Endodermal cell (in vitro differentiated cells): ENCODE measurements around the gene SMG9. TPM values are rescaled to one million over a fixed set of nuclear protein-coding genes. Genes with fewer than 3 reads are reported as not detected.

Experiments used
- DNase-seq: peaks from one replicate; pipeline ENCODE4 v3.0.0-alpha.2; 2017
- H3K27ac ChIP-seq: 2 replicates; pipeline ENCODE4 v1.5.1; 2013; ENCODE audit warnings: mild to moderate bottlenecking, low read depth, low read length, moderate library complexity
- H3K27me3 ChIP-seq: 2 replicates; pipeline ENCODE4 v1.6.1; 2013; ENCODE audit warnings: mild to moderate bottlenecking, low read length, moderate library complexity; ENCODE audit not compliant: insufficient read depth, control insufficient read depth, poor library complexity, severe bottlenecking
- H3K36me3 ChIP-seq: 2 replicates; pipeline ENCODE4 v1.7.0; 2013; ENCODE audit warnings: mild to moderate bottlenecking, low read length, moderate library complexity; ENCODE audit not compliant: control insufficient read depth, insufficient read depth
- H3K4me1 ChIP-seq: one replicate; pipeline ENCODE4 v1.7.0; 2013; ENCODE audit warnings: low read length; ENCODE audit not compliant: control insufficient read depth, insufficient read depth
- H3K4me3 ChIP-seq: 2 replicates; pipeline ENCODE4 v1.5.1; 2013; ENCODE audit warnings: mild to moderate bottlenecking, low read length, moderate library complexity
- H3K9ac ChIP-seq: 2 replicates; pipeline ENCODE4 v1.6.1; 2013; ENCODE audit warnings: mild to moderate bottlenecking, low read length, moderate library complexity; ENCODE audit not compliant: poor library complexity, severe bottlenecking; ENCODE audit errors: extremely low read depth
- H3K9me3 ChIP-seq: 2 replicates; pipeline ENCODE4 v1.6.1; 2013; ENCODE audit warnings: mild to moderate bottlenecking, low read length, moderate library complexity; ENCODE audit not compliant: control insufficient read depth
- H3K27ac Mint-ChIP-seq: 2 replicates; pipeline ENCODE4 v1.8.0; 2020; ENCODE audit warnings: mixed read lengths
- H3K27me3 Mint-ChIP-seq: 2 replicates; pipeline ENCODE4 v1.8.0; 2021; ENCODE audit warnings: mild to moderate bottlenecking, mixed read lengths; ENCODE audit not compliant: insufficient read depth
- H3K36me3 Mint-ChIP-seq: 2 replicates; pipeline ENCODE4 v1.8.0; 2020; ENCODE audit warnings: low read depth, mixed read lengths
- H3K4me1 Mint-ChIP-seq: 2 replicates; pipeline ENCODE4 v1.8.0; 2020; ENCODE audit warnings: mixed read lengths
- H3K4me3 Mint-ChIP-seq: 2 replicates; pipeline ENCODE4 v1.8.0; 2020; ENCODE audit warnings: mild to moderate bottlenecking, moderate library complexity, mixed read lengths
- H3K9me3 Mint-ChIP-seq: 2 replicates; pipeline ENCODE4 v1.8.0; 2020; ENCODE audit warnings: mild to moderate bottlenecking, mixed read lengths
- CTCF ChIP-seq: fragments of 200-600 bp; sonication (generic); conservative IDR thresholded peaks from 2 replicates; pipeline ENCODE4 v1.5.0; 2021; ENCODE audit warnings: antibody characterized with exemption, mild to moderate bottlenecking
- WGBS, 2 experiments: methylation state at CpG; one replicate each; pipeline versions ENCODE4 v1.1.5 to v1.1.7; 2013; ENCODE audit warnings: missing lambda C conversion rate in 2 of 2, mixed read lengths in 1 of 2; ENCODE audit not compliant: insufficient coverage in 1 of 2, insufficient read length in 1 of 2; 5-methylcytosine and 5-hydroxymethylcytosine counted together
- total RNA-seq, 2 donors: library from RNA; stranded (reverse); fragmentation: NEBNext Ultra II Directional in 1 of 2; extraction: Animal tissue kit (Norgen Biotek cat#: 25700) in 1 of 2; gene quantifications; 2 replicates in 1 of 2; 3 replicates in 1 of 2; pipeline ENCODE4 v1.2.1, GENCODE V29; 2021

The SMG9 gene
- total RNA-seq, 2 donors from 2014 or later = 44.6 to 53.8 TPM

GRCh38 chr19:43731846-43732245 is 22.9 kb downstream of the SMG9 start:
- Mint-ChIP-seq H3K4me3 (no peak overlapping the region), H3K9me3 (no peaks in the 10 kb centered on the region), H3K36me3 (peaks cover 79% of the 10 kb centered on the region), H3K27ac (no peak overlapping the region), H3K4me1 (peaks cover 3% of the 10 kb centered on the region), H3K27me3 (no peaks in the 10 kb centered on the region)
- Histone ChIP-seq H3K36me3 (peaks cover 65% of the 10 kb centered on the region), H3K27me3 (no peaks in the 10 kb centered on the region), H3K9me3 (no peaks in the 10 kb centered on the region), H3K27ac (no peak overlapping the region), H3K4me1 (peaks cover 3% of the 10 kb centered on the region), H3K9ac (no peak overlapping the region), H3K4me3 (no peak overlapping the region)
- no peak for TF ChIP-seq CTCF
- no peak for DNase-seq
- WGBS, 2 experiments = 89% methylated on average over 1 of the region's 1 CpG; no CpG with 5 or more reads in 1 of the 2 experiments

- TF ChIP-seq CTCF = no peak
- H3K4me1 ChIP-seq = peaks cover 2% of the 10 kb centered on the region
- H3K27me3 ChIP-seq = no peaks in the 10 kb centered on the region
- Mint-ChIP-seq H3K4me1 (peaks cover 3% of the 10 kb centered on the region), H3K4me3 (no peak overlapping the region), H3K9me3 (no peaks in the 10 kb centered on the region), H3K27ac (no peak overlapping the region), H3K27me3 (no peaks in the 10 kb centered on the region), H3K36me3 (peaks cover 74% of the 10 kb centered on the region)
- H3K27ac ChIP-seq = no peak overlapping the region
- 93% methylated on average over 10 to 14 of the region's 14 CpGs for WGBS, 2 experiments
- no peaks in the 10 kb centered on the region for H3K9me3 ChIP-seq
- H3K36me3 ChIP-seq = peaks cover 60% of the 10 kb centered on the region
- no peak overlapping the region for H3K9ac ChIP-seq
- DNase-seq = no peak
- H3K4me3 ChIP-seq = no peak overlapping the region
These were observed 23.4 kb downstream of the SMG9 start for GRCh38 chr19:43731346-43731745.

- Histone ChIP-seq H3K4me1 (no peaks in the 10 kb centered on the region), H3K27ac (peak overlapping the region; percentile 63), H3K9me3 (no peaks in the 10 kb centered on the region), H3K9ac (no peak overlapping the region), H3K36me3 (peaks cover 54% of the 10 kb centered on the region), H3K4me3 (no peak overlapping the region), H3K27me3 (no peaks in the 10 kb centered on the region)
- Mint-ChIP-seq H3K36me3 (peaks cover 62% of the 10 kb centered on the region), H3K4me1 (peaks cover 3% of the 10 kb centered on the region), H3K9me3 (no peaks in the 10 kb centered on the region), H3K4me3 (no peak overlapping the region), H3K27ac (no peak overlapping the region), H3K27me3 (no peaks in the 10 kb centered on the region)
- no peak for DNase-seq
- no peak for TF ChIP-seq CTCF
- WGBS, 2 experiments = 81 to 87% methylated on average over 4 to 5 of the region's 5 CpGs
These were observed 24.8 kb downstream of the SMG9 start for GRCh38 chr19:43729919-43730318.
